ENCODE measurements around the gene DCST2. TPM values are rescaled to one million over a fixed set of nuclear protein-coding genes. Genes with fewer than 3 reads are reported as not detected.
A peak's percentile ranks its signal among the peaks of the same experiment; 100 is the strongest.
"Not testable (repeated sequence)": the region's sequence is repeated elsewhere in the genome, so short reads cannot be mapped to it uniquely, and the experiment has no call there.

Gene DCST2
- total RNA-seq, 1 donor from 2014 or later, result 2.8 TPM

- Mint-ChIP-seq H3K27me3 (ENCODE audit: unreplicated experiment) (no peaks in the 10 kb centered on the region), H3K27ac (ENCODE audit: unreplicated experiment) (no peak overlapping the region), H3K4me1 (ENCODE audit: unreplicated experiment) (no peaks in the 10 kb centered on the region), H3K36me3 (ENCODE audit: low read depth, unreplicated experiment) (peaks cover 4% of the 10 kb centered on the region), H3K9me3 (ENCODE audit: unreplicated experiment) (no peaks in the 10 kb centered on the region), H3K4me3 (ENCODE audit: unreplicated experiment) (no peak overlapping the region)
- no peak for DNase-seq (ENCODE audit: low spot score)
- no peak for TF ChIP-seq CTCF (IDR thresholded peaks at IDR 0.05; ENCODE audit: unreplicated experiment)
These were observed 55.2 kb downstream of the DCST2 start for GRCh38 chr1:154978360-154978759.

GRCh38 chr1:154977762-154978161 is 55.8 kb downstream of the DCST2 start:
- H3K27ac Mint-ChIP-seq (ENCODE audit: unreplicated experiment), result not testable (repeated sequence)

GRCh38 chr1:154975409-154976059 is 58.0 kb downstream of the DCST2 start:
- Mint-ChIP-seq H3K27ac (ENCODE audit: unreplicated experiment) (no peak overlapping the region), H3K27me3 (ENCODE audit: unreplicated experiment) (peaks cover 18% of the 10 kb centered on the region), H3K4me1 (ENCODE audit: unreplicated experiment) (peaks cover 21% of the 10 kb centered on the region), H3K9me3 (ENCODE audit: unreplicated experiment) (no peaks in the 10 kb centered on the region), H3K4me3 (ENCODE audit: unreplicated experiment) (no peak overlapping the region), H3K36me3 (ENCODE audit: low read depth, unreplicated experiment) (peaks cover 18% of the 10 kb centered on the region)
- peak; percentile 51 for DNase-seq (ENCODE audit: low spot score)
- TF ChIP-seq CTCF (IDR thresholded peaks at IDR 0.05; ENCODE audit: unreplicated experiment), result no peak

More at GRCh38 chr1:154977762-154978161, 55.8 kb downstream of the DCST2 start:
- DNase-seq (ENCODE audit: low spot score); H3K36me3 Mint-ChIP-seq (ENCODE audit: low read depth, unreplicated experiment); H3K4me1 Mint-ChIP-seq (ENCODE audit: unreplicated experiment); H3K9me3 Mint-ChIP-seq (ENCODE audit: unreplicated experiment); H3K27me3 Mint-ChIP-seq (ENCODE audit: unreplicated experiment): not testable (repeated sequence)
- peak overlapping the region; percentile 32 for H3K4me3 Mint-ChIP-seq (ENCODE audit: unreplicated experiment)

GRCh38 chr1:154974808-154975408 is 58.7 kb downstream of the DCST2 start:
- no peaks in the 10 kb centered on the region for H3K9me3 Mint-ChIP-seq (ENCODE audit: unreplicated experiment)
- H3K27me3 Mint-ChIP-seq (ENCODE audit: unreplicated experiment), result peaks cover 18% of the 10 kb centered on the region
- H3K36me3 Mint-ChIP-seq (ENCODE audit: low read depth, unreplicated experiment), result peaks cover 18% of the 10 kb centered on the region

GRCh38 chr1:154974102-154974807 is 59.3 kb downstream of the DCST2 start, which contains the start of gene CKS1B:
TSS of gene CKS1B (plus strand) at chr1:154974681. CDS start at chr1:154974746, 65 bp downstream.
- peaks cover 27% of the 10 kb centered on the region for H3K4me1 Mint-ChIP-seq (ENCODE audit: unreplicated experiment)
- H3K9me3 Mint-ChIP-seq (ENCODE audit: unreplicated experiment), result no peaks in the 10 kb centered on the region
- H3K27ac Mint-ChIP-seq (ENCODE audit: unreplicated experiment), result no peak within 1 kb of the TSS
- peak; percentile 91 for DNase-seq (ENCODE audit: low spot score)
- no peak for TF ChIP-seq CTCF (IDR thresholded peaks at IDR 0.05; ENCODE audit: unreplicated experiment)
- H3K27me3 Mint-ChIP-seq (ENCODE audit: unreplicated experiment), result peaks cover 23% of the 10 kb centered on the region
- peaks cover 18% of the 10 kb centered on the region for H3K36me3 Mint-ChIP-seq (ENCODE audit: low read depth, unreplicated experiment)
- no peak within 1 kb of the TSS for H3K4me3 Mint-ChIP-seq (ENCODE audit: unreplicated experiment)

More at GRCh38 chr1:154974808-154975408, 58.7 kb downstream of the DCST2 start:
- Mint-ChIP-seq H3K27ac (ENCODE audit: unreplicated experiment) (no peak overlapping the region), H3K4me1 (ENCODE audit: unreplicated experiment) (peaks cover 21% of the 10 kb centered on the region), H3K4me3 (ENCODE audit: unreplicated experiment) (no peak overlapping the region)
- no peak for TF ChIP-seq CTCF (IDR thresholded peaks at IDR 0.05; ENCODE audit: unreplicated experiment)
- DNase-seq (ENCODE audit: low spot score), result peak; percentile 93

All from endothelial cell (in vitro differentiated cells).